PFSK-1 (cell line): ENCODE results near the gene PRPF40B.

ENCODE experiments used
- FOXP2 ChIP-seq: optimal IDR thresholded peaks from 2 replicates; pipeline ENCODE3; 2011; ENCODE audit warnings: borderline replicate concordance, control low read depth, inconsistent platforms; ENCODE audit not compliant: insufficient read depth; ENCODE audit errors: extremely low read length, extremely low read depth
- POLR2AphosphoS5 ChIP-seq: IDR thresholded peaks from 2 replicates; pipeline ENCODE4 v1.6.1; 2012; ENCODE audit warnings: low read depth, mild to moderate bottlenecking, control low read depth, low read length, moderate library complexity
- SIN3A ChIP-seq: IDR thresholded peaks from 2 replicates; pipeline ENCODE4 v1.6.1; 2012; ENCODE audit warnings: mild to moderate bottlenecking, low read length, moderate library complexity, borderline replicate concordance; ENCODE audit not compliant: insufficient read depth
- TAF1 ChIP-seq: IDR thresholded peaks from 2 replicates; pipeline ENCODE4 v1.6.1; 2012; ENCODE audit warnings: low read length, control low read depth, borderline replicate concordance; ENCODE audit not compliant: insufficient read depth
- TF ChIP-seq, protein P1 (sequence below), 2 experiments: IDR thresholded peaks; 2 replicates each; pipeline versions ENCODE4 v1.6.1 to v1.8.0; 2011 to 2012; ENCODE audit warnings: low read depth in 2 of 2, low read length in 2 of 2, control low read depth in 1 of 2, inconsistent platforms in 1 of 2, mild to moderate bottlenecking in 1 of 2, moderate library complexity in 1 of 2; ENCODE audit not compliant: insufficient read depth in 1 of 2

DNA sequence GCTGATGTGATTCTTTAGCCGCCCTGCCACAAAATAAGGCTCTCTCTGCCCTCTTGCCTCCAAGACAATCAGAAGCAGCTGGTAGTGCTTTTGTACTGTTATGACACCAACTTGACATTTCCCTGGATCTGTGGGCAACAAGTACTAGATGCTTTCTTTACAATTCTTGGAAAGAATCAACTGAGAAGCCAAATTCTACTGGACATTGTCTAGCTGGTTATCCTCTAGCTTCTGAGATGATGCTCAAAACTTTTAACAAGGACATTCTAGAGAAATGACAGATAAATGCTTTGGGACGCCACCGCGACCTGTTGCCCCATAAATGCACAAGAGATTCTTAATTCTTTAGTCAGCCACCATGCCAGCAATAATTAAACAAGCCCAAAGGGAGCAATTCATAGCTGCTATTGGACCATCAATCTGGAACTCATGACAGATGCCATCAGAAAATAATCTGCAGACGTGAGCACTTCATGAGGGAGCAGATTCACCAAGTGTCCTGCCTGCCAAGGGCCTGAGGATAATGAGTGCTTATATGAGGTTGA is 61.0 kb downstream of the PRPF40B start:
- TF ChIP-seq SIN3A (no peak), TAF1 (no peak), POLR2AphosphoS5 (no peak), FOXP2 (no peak)
- TF ChIP-seq, protein P1, sequence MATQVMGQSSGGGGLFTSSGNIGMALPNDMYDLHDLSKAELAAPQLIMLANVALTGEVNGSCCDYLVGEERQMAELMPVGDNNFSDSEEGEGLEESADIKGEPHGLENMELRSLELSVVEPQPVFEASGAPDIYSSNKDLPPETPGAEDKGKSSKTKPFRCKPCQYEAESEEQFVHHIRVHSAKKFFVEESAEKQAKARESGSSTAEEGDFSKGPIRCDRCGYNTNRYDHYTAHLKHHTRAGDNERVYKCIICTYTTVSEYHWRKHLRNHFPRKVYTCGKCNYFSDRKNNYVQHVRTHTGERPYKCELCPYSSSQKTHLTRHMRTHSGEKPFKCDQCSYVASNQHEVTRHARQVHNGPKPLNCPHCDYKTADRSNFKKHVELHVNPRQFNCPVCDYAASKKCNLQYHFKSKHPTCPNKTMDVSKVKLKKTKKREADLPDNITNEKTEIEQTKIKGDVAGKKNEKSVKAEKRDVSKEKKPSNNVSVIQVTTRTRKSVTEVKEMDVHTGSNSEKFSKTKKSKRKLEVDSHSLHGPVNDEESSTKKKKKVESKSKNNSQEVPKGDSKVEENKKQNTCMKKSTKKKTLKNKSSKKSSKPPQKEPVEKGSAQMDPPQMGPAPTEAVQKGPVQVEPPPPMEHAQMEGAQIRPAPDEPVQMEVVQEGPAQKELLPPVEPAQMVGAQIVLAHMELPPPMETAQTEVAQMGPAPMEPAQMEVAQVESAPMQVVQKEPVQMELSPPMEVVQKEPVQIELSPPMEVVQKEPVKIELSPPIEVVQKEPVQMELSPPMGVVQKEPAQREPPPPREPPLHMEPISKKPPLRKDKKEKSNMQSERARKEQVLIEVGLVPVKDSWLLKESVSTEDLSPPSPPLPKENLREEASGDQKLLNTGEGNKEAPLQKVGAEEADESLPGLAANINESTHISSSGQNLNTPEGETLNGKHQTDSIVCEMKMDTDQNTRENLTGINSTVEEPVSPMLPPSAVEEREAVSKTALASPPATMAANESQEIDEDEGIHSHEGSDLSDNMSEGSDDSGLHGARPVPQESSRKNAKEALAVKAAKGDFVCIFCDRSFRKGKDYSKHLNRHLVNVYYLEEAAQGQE (IDR thresholded peaks at IDR 0.05; ENCODE audit: insufficient read depth in 1 of 2, low read depth in 2 of 2, low read length in 2 of 2) = no peak
